Measurements from ENCODE around the gene COL4A4.

DNA sequence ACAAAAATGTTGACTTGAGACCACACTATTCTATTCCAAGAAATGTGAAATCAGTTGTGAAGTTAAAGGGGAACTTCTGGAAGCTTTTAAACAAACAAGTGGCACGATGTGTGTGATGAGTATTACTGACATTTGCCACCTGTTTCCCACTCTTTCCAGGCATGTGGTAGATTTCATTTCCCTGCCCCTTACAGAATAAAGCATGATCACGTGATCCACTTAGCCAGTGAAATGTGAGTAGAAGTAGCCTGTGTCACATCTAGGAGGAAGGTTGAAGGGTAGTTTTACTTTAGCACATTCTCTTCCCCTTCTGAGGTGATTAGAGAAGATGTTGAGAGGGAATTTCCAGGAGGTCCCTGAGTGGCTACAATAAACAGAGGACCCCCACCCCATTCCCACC is 3.8 kb downstream of the COL4A4 start:
- TF ChIP-seq EZH2 (IDR thresholded peaks at IDR 0.05; ENCODE audit: low read length, missing control alignments): no peak
- TF ChIP-seq, protein P1, sequence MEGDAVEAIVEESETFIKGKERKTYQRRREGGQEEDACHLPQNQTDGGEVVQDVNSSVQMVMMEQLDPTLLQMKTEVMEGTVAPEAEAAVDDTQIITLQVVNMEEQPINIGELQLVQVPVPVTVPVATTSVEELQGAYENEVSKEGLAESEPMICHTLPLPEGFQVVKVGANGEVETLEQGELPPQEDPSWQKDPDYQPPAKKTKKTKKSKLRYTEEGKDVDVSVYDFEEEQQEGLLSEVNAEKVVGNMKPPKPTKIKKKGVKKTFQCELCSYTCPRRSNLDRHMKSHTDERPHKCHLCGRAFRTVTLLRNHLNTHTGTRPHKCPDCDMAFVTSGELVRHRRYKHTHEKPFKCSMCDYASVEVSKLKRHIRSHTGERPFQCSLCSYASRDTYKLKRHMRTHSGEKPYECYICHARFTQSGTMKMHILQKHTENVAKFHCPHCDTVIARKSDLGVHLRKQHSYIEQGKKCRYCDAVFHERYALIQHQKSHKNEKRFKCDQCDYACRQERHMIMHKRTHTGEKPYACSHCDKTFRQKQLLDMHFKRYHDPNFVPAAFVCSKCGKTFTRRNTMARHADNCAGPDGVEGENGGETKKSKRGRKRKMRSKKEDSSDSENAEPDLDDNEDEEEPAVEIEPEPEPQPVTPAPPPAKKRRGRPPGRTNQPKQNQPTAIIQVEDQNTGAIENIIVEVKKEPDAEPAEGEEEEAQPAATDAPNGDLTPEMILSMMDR (conservative IDR thresholded peaks at IDR 0.05 in 1 of 2, IDR thresholded peaks at IDR 0.05 in 1 of 2; ENCODE audit: low read depth in 1 of 2, low read length in 2 of 2): no peak
